ENCODE data around the gene FNBP1. TPM values are rescaled to one million over a fixed set of nuclear protein-coding genes. Genes with fewer than 3 reads are reported as not detected.

FNBP1 gene
- total and polyA plus RNA-seq, 10 of the 15 experiments (the other 5 are each of a cell fraction or from before 2014, with no cell fraction given) = 64.5 to 353 (median 179) TPM

DNA sequence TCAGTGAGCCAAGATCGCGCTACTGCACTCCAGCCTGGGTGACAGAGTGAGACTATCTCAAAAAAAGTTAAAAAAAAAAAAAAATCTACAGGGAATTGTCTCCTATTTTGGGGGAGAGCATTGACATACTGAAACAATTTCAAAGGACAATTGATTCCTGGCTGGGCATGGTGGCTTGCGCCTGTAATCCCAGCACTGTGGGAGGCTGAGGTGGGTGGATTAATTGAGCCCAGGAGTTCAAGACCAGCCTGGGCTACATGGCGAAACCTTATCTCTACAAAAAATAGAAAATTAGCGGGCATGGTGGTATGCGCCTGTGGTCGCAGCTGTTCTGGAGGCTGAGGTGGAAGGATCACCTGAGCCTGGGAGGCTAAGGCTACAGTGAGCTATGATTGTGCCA, 41.3 kb upstream of the FNBP1 start:
- no peak for FAIRE-seq
- in situ Hi-C loops (cut with MboI) (no loop called here), intact Hi-C loops (cut with micrococcal nuclease; ENCODE audit: unreplicated experiment) (no loop called here)
- H3K27me3 ChIP-seq (replicated peaks in 1 of 2; ENCODE audit: control insufficient read depth in 2 of 2, insufficient read depth in 2 of 2, low read length in 1 of 2) = no peaks in the 10 kb centered on the region
- no peaks in the 10 kb centered on the region for H3K9me3 ChIP-seq (replicated peaks; ENCODE audit: control insufficient read depth, insufficient read depth, low read length)
- ATAC-seq = no peak
- ChIA-PET SMC1A (ENCODE audit: uncharacterized antibody, unreplicated experiment) (interaction anchor here (0.6 kb wide), 1 partner anchor 43 kb away, joined by 3 read pairs; no protein-coding TSS in a partner anchor), POLR2A (no interaction called here), CTCF (interaction anchor here (0.6 kb wide), 1 partner anchor 24 kb away, joined by 3 read pairs; no protein-coding TSS in a partner anchor), RAD21 (ENCODE audit: unreplicated experiment) (no interaction called here)
- no peak overlapping the region for H3K4me2 ChIP-seq (ENCODE audit: control insufficient read depth, insufficient read depth)
- H3K79me2 ChIP-seq (ENCODE audit: control insufficient read depth, insufficient read depth, low read length) = no peaks in the 10 kb centered on the region
- H4K20me1 ChIP-seq (ENCODE audit: control insufficient read depth, insufficient read depth) = no peaks in the 10 kb centered on the region
- no peak for DNase-seq (ENCODE audit: low read depth, low spot score)
- no peaks in the 10 kb centered on the region for H3K4me1 ChIP-seq (ENCODE audit: control insufficient read depth, insufficient read depth, low read length)
- peaks cover 8 to 13% of the 10 kb centered on the region in 2 experiments; a peak in 3 of 4 replicates for H3K36me3 ChIP-seq (ENCODE audit: control insufficient read depth in 2 of 2, insufficient read depth in 2 of 2, low read length in 1 of 2)
- no peak overlapping the region for H2AFZ ChIP-seq (ENCODE audit: control insufficient read depth, low read depth, low read length)
- H3K9ac ChIP-seq (ENCODE audit: control insufficient read depth, insufficient read depth, low read length) = no peak overlapping the region
- no peak overlapping the region for H3K4me3 ChIP-seq
- no peak overlapping the region for H3K27ac ChIP-seq (ENCODE audit: control insufficient read depth, insufficient read depth)
- 91% methylated on average over 7 of the region's 7 CpGs for WGBS (ENCODE audit: insufficient coverage, insufficient replicate concordance, low lambda C conversion rate, missing lambda C conversion rate)
- no TSS peak for BruUV-seq (replicated peaks)
- TF ChIP-seq NR2C1 (IDR thresholded peaks at IDR 0.05) (no peak), POLR2AphosphoS2 (IDR thresholded peaks at IDR 0.05; ENCODE audit: low read depth, low read length) (no peak), ZNF207 (IDR thresholded peaks at IDR 0.05; ENCODE audit: borderline replicate concordance) (no peak), CREB1 (IDR thresholded peaks at IDR 0.05; ENCODE audit: low read depth) (no peak), IKZF1 (conservative IDR thresholded peaks at IDR 0.05) (no peak), EP300 (IDR thresholded peaks at IDR 0.05; ENCODE audit: borderline replicate concordance in 1 of 2, control insufficient read depth in 1 of 2, low read depth in 2 of 2, low read length in 2 of 2) (no peak), SUZ12 (IDR thresholded peaks at IDR 0.05; ENCODE audit: unreplicated experiment) (no peak), NRF1 (conservative IDR thresholded peaks at IDR 0.05; ENCODE audit: low read depth, low read length) (no peak), RB1 (IDR thresholded peaks at IDR 0.05; ENCODE audit: borderline replicate concordance) (no peak), EGR1 (IDR thresholded peaks at IDR 0.05; ENCODE audit: borderline replicate concordance in 1 of 2, low read depth in 2 of 2, low read length in 2 of 2) (no peak), MEF2A (IDR thresholded peaks at IDR 0.05; ENCODE audit: insufficient read depth, low read depth, low read length) (no peak)
- TF ChIP-seq, protein P1, sequence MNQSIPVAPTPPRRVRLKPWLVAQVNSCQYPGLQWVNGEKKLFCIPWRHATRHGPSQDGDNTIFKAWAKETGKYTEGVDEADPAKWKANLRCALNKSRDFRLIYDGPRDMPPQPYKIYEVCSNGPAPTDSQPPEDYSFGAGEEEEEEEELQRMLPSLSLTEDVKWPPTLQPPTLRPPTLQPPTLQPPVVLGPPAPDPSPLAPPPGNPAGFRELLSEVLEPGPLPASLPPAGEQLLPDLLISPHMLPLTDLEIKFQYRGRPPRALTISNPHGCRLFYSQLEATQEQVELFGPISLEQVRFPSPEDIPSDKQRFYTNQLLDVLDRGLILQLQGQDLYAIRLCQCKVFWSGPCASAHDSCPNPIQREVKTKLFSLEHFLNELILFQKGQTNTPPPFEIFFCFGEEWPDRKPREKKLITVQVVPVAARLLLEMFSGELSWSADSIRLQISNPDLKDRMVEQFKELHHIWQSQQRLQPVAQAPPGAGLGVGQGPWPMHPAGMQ (IDR thresholded peaks at IDR 0.05; ENCODE audit: borderline replicate concordance) = no peak
- TF ChIP-seq, protein P2, sequence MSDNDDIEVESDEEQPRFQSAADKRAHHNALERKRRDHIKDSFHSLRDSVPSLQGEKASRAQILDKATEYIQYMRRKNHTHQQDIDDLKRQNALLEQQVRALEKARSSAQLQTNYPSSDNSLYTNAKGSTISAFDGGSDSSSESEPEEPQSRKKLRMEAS (IDR thresholded peaks at IDR 0.05; ENCODE audit: low read depth, low read length) = no peak
- TF ChIP-seq, protein P3, sequence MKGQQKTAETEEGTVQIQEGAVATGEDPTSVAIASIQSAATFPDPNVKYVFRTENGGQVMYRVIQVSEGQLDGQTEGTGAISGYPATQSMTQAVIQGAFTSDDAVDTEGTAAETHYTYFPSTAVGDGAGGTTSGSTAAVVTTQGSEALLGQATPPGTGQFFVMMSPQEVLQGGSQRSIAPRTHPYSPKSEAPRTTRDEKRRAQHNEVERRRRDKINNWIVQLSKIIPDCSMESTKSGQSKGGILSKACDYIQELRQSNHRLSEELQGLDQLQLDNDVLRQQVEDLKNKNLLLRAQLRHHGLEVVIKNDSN (IDR thresholded peaks at IDR 0.05; ENCODE audit: borderline replicate concordance, extremely low read length, insufficient read depth, low read depth, low read length) = no peak
- TF ChIP-seq, protein P4, sequence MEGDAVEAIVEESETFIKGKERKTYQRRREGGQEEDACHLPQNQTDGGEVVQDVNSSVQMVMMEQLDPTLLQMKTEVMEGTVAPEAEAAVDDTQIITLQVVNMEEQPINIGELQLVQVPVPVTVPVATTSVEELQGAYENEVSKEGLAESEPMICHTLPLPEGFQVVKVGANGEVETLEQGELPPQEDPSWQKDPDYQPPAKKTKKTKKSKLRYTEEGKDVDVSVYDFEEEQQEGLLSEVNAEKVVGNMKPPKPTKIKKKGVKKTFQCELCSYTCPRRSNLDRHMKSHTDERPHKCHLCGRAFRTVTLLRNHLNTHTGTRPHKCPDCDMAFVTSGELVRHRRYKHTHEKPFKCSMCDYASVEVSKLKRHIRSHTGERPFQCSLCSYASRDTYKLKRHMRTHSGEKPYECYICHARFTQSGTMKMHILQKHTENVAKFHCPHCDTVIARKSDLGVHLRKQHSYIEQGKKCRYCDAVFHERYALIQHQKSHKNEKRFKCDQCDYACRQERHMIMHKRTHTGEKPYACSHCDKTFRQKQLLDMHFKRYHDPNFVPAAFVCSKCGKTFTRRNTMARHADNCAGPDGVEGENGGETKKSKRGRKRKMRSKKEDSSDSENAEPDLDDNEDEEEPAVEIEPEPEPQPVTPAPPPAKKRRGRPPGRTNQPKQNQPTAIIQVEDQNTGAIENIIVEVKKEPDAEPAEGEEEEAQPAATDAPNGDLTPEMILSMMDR (IDR thresholded peaks at IDR 0.05 in 2 of 3, conservative IDR thresholded peaks at IDR 0.05 in 1 of 3; ENCODE audit: control insufficient read depth in 2 of 3, extremely low read depth in 1 of 3, insufficient read depth in 1 of 3, low read depth in 3 of 3, low read length in 3 of 3) = no peak
- TF ChIP-seq, protein P5, sequence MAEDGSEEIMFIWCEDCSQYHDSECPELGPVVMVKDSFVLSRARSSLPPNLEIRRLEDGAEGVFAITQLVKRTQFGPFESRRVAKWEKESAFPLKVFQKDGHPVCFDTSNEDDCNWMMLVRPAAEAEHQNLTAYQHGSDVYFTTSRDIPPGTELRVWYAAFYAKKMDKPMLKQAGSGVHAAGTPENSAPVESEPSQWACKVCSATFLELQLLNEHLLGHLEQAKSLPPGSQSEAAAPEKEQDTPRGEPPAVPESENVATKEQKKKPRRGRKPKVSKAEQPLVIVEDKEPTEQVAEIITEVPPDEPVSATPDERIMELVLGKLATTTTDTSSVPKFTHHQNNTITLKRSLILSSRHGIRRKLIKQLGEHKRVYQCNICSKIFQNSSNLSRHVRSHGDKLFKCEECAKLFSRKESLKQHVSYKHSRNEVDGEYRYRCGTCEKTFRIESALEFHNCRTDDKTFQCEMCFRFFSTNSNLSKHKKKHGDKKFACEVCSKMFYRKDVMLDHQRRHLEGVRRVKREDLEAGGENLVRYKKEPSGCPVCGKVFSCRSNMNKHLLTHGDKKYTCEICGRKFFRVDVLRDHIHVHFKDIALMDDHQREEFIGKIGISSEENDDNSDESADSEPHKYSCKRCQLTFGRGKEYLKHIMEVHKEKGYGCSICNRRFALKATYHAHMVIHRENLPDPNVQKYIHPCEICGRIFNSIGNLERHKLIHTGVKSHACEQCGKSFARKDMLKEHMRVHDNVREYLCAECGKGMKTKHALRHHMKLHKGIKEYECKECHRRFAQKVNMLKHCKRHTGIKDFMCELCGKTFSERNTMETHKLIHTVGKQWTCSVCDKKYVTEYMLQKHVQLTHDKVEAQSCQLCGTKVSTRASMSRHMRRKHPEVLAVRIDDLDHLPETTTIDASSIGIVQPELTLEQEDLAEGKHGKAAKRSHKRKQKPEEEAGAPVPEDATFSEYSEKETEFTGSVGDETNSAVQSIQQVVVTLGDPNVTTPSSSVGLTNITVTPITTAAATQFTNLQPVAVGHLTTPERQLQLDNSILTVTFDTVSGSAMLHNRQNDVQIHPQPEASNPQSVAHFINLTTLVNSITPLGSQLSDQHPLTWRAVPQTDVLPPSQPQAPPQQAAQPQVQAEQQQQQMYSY (CRISPR knock-in tag; IDR thresholded peaks at IDR 0.05) = no peak
